ENCODE measurements around the gene GPHN.

DNA sequence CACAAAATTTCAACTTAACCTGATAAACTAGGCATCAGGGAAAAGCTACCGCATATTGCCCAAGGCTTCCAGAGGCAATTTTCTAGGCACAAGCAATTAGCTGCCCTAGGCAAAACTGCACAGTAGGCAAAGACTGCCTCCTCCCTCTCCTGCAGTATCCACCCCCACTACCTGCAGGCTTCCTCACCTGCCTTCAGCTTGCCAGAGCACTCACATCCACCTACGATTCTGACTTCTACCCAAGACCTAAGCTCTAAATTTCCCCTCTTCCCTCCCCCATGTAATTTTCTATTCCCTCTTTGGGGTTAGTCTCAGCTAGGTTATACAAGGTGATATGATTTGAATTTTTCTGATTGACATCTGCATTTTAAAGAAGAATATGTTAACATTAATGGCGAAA lies 43.7 kb upstream of the GPHN start:
- no peak for TF ChIP-seq POLR2A (IDR thresholded peaks at IDR 0.05; ENCODE audit: low read depth, low read length)
- no peak for TF ChIP-seq TAF1 (IDR thresholded peaks at IDR 0.05; ENCODE audit: borderline replicate concordance, low read depth, low read length)
